OCI-LY3 (cell line): Measurements from ENCODE around the gene ATP10A.

ENCODE experiments used
- H2AFZ ChIP-seq: fragments of 200-600, 300-600 bp; shearing (Covaris generic); 2 replicates; pipeline ENCODE4 v1.6.0; 2014; ENCODE audit warnings: antibody characterized with exemption, low read depth, low read length
- H3K27ac ChIP-seq: fragments of 200-600, 300-600 bp; sonication (generic); 2 replicates; pipeline ENCODE4 v1.5.1; 2014; ENCODE audit warnings: mild to moderate bottlenecking, low read length, moderate library complexity, mixed read lengths
- H3K27me3 ChIP-seq: fragments of 200-600, 300-600 bp; sonication (generic); 2 replicates; pipeline ENCODE4 v1.6.1; 2014; ENCODE audit warnings: low read depth, low read length, mixed read lengths
- H3K36me3 ChIP-seq: fragments of 200-600, 300-600 bp; sonication (generic); replicated peaks from 2 replicates; pipeline ENCODE3; 2014; ENCODE audit warnings: low read depth, low read length, mixed read lengths
- H3K4me1 ChIP-seq: fragments of 300-600, 200-600 bp; sonication (generic); 2 replicates; pipeline ENCODE4 v1.6.1; 2014; ENCODE audit warnings: low read length, mixed read lengths
- H3K4me2 ChIP-seq: fragments of 200-600, 300-600 bp; sonication (generic); 2 replicates; pipeline ENCODE4 v1.6.1; 2014; ENCODE audit warnings: low read length, mixed read lengths
- H3K4me3 ChIP-seq: fragments of 300-600, 200-600 bp; sonication (generic); 2 replicates; pipeline ENCODE4 v1.5.1; 2014; ENCODE audit warnings: antibody characterized with exemption, mild to moderate bottlenecking, low read length, moderate library complexity
- H3K79me2 ChIP-seq: fragments of 300-600, 200-600 bp; shearing (Covaris generic); 2 replicates; pipeline ENCODE4 v1.6.1; 2014; ENCODE audit warnings: mild to moderate bottlenecking, low read length, mixed read lengths
- H3K9ac ChIP-seq: fragments of 300-600, 200-600 bp; shearing (Covaris generic); 2 replicates; pipeline ENCODE4 v1.6.0; 2014; ENCODE audit warnings: mild to moderate bottlenecking, low read length, moderate library complexity
- H3K9me3 ChIP-seq: fragments of 200-600, 300-600 bp; shearing (Covaris generic); 2 replicates; pipeline ENCODE4 v1.6.1; 2014; ENCODE audit warnings: low read length, mixed read lengths; ENCODE audit not compliant: insufficient read depth
- H4K20me1 ChIP-seq: fragments of 200-600, 300-600 bp; sonication (generic); 2 replicates; pipeline ENCODE4 v1.6.1; 2016; ENCODE audit warnings: low read length, mixed read lengths; ENCODE audit not compliant: insufficient read depth
- EZH2phosphoT487 ChIP-seq: fragments of 200-600 bp; shearing (Covaris generic); IDR thresholded peaks from 2 replicates; pipeline ENCODE4 v1.6.1; 2018; ENCODE audit warnings: antibody characterized with exemption, mixed run types, low read depth
- TF ChIP-seq, protein P1 (sequence below): fragments of 200-600, 300-600 bp; sonication (generic); IDR thresholded peaks from 2 replicates; pipeline ENCODE4 v1.5.1; 2014; ENCODE audit warnings: antibody characterized with exemption, low read length, low read depth

The ATP10A gene

GRCh38 chr15:25844542-25844941 lies 18.6 kb downstream of the ATP10A start:
- H3K79me2 ChIP-seq = no peaks in the 10 kb centered on the region
- H3K36me3 ChIP-seq = no peaks in the 10 kb centered on the region

DNA sequence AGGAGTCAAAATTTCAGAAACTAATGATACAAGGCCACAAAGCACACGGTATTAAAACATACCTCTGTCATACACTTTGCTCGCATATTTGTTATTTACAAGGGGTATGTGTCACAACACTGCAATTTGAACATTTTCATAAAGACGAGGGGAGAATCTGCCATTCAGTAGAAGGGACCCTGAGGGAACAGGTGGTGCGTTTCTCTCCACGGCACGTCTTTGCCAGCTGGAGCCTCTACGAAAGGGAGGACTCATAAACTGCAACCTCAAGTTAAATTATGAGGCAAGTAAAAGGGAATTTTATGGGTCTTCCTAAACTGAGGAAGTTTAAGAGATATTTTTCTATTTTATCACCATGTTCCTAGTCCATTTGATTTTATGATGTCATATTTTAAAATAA lies 19.1 kb downstream of the ATP10A start:
- no peak overlapping the region for H3K4me2 ChIP-seq
- no peak overlapping the region for H3K27ac ChIP-seq
- H2AFZ ChIP-seq = no peak overlapping the region
- no peak for TF ChIP-seq EZH2phosphoT487
- TF ChIP-seq, protein P1, sequence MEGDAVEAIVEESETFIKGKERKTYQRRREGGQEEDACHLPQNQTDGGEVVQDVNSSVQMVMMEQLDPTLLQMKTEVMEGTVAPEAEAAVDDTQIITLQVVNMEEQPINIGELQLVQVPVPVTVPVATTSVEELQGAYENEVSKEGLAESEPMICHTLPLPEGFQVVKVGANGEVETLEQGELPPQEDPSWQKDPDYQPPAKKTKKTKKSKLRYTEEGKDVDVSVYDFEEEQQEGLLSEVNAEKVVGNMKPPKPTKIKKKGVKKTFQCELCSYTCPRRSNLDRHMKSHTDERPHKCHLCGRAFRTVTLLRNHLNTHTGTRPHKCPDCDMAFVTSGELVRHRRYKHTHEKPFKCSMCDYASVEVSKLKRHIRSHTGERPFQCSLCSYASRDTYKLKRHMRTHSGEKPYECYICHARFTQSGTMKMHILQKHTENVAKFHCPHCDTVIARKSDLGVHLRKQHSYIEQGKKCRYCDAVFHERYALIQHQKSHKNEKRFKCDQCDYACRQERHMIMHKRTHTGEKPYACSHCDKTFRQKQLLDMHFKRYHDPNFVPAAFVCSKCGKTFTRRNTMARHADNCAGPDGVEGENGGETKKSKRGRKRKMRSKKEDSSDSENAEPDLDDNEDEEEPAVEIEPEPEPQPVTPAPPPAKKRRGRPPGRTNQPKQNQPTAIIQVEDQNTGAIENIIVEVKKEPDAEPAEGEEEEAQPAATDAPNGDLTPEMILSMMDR = no peak
- H3K4me1 ChIP-seq = no peaks in the 10 kb centered on the region
- H3K4me3 ChIP-seq = no peak overlapping the region
- H3K9ac ChIP-seq = no peak overlapping the region
- no peaks in the 10 kb centered on the region for H4K20me1 ChIP-seq
- H3K79me2 ChIP-seq = no peaks in the 10 kb centered on the region
- H3K36me3 ChIP-seq = no peaks in the 10 kb centered on the region
- no peaks in the 10 kb centered on the region for H3K9me3 ChIP-seq
- no peaks in the 10 kb centered on the region for H3K27me3 ChIP-seq

More at GRCh38 chr15:25844542-25844941, 18.6 kb downstream of the ATP10A start:
- no peak overlapping the region for H3K4me3 ChIP-seq
- H4K20me1 ChIP-seq = no peaks in the 10 kb centered on the region
- TF ChIP-seq, protein P1 = no peak
- TF ChIP-seq EZH2phosphoT487 = no peak
- H3K4me2 ChIP-seq = no peak overlapping the region
- no peak overlapping the region for H3K9ac ChIP-seq
- H3K27ac ChIP-seq = no peak overlapping the region
- no peaks in the 10 kb centered on the region for H3K9me3 ChIP-seq
- H3K4me1 ChIP-seq = peaks cover 3% of the 10 kb centered on the region
- H2AFZ ChIP-seq = no peak overlapping the region
- H3K27me3 ChIP-seq = no peaks in the 10 kb centered on the region

DNA sequence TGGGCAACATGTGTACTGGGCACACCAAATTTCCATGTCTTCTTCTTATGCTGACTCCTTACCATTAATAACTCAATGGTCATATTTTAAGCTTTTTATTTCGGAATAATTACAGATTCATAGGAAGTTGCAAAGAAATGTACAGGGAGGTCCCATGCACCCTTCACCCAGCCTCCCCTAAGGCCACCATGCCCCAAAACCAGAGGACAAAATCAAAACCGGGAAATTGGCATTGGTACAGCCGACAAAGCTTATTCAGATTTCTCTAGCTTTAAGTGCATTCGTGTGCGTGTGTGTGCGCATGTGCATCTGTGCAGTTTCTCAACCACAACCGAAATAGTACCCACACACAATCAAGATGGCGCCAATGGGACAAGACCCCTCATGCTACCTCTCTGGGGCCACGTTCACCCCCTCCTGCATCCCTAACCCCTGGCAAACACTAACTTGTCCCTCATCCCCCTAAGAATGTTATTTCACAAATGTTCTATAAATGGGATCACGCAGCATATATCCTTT lies 23.4 kb downstream of the ATP10A start:
- TF ChIP-seq EZH2phosphoT487 = no peak
- TF ChIP-seq, protein P1 = no peak
- Histone ChIP-seq H3K27ac (no peak overlapping the region), H2AFZ (no peak overlapping the region), H3K9ac (no peak overlapping the region), H3K4me1 (no peaks in the 10 kb centered on the region), H3K79me2 (no peaks in the 10 kb centered on the region), H3K36me3 (no peaks in the 10 kb centered on the region), H3K27me3 (no peaks in the 10 kb centered on the region), H4K20me1 (no peaks in the 10 kb centered on the region), H3K4me2 (no peak overlapping the region), H3K4me3 (no peak overlapping the region), H3K9me3 (no peaks in the 10 kb centered on the region)

- H3K27ac ChIP-seq = no peak overlapping the region
- H3K4me3 ChIP-seq = no peak overlapping the region
- H3K9me3 ChIP-seq = no peaks in the 10 kb centered on the region
- H3K79me2 ChIP-seq = no peaks in the 10 kb centered on the region
- H3K4me2 ChIP-seq = no peak overlapping the region
- H4K20me1 ChIP-seq = no peaks in the 10 kb centered on the region
- TF ChIP-seq, protein P1 = no peak
- no peak for TF ChIP-seq EZH2phosphoT487
- no peak overlapping the region for H3K9ac ChIP-seq
- H3K27me3 ChIP-seq = no peaks in the 10 kb centered on the region
- no peaks in the 10 kb centered on the region for H3K36me3 ChIP-seq
- H2AFZ ChIP-seq = no peak overlapping the region
- no peaks in the 10 kb centered on the region for H3K4me1 ChIP-seq
Measured at GRCh38 chr15:25838871-25839195, 24.3 kb downstream of the ATP10A start.
